Vagina (tissue), 2 donors: ENCODE results near the gene PLXDC1.

Experiments
- CTCF ChIP-seq, 3 experiments: fragments of 450-650 bp in 2 of 3; fragments of 200-600 bp in 1 of 3; sonication (generic) in 1 of 3; IDR thresholded peaks; one replicate each; pipeline ENCODE4 v1.5.1; 2017 to 2019; ENCODE audit warnings: antibody characterized with exemption in 3 of 3, mild to moderate bottlenecking in 2 of 3, moderate library complexity in 2 of 3
- POLR2A ChIP-seq, 2 donors: fragments of 450-650 bp; IDR thresholded peaks; one replicate each; pipeline ENCODE4 v1.6.1; 2017; ENCODE audit warnings: antibody characterized with exemption in 2 of 2, mild to moderate bottlenecking in 2 of 2, moderate library complexity in 2 of 2
- POLR2AphosphoS5 ChIP-seq, 2 donors: sonication (generic); formaldehyde crosslinking; IDR thresholded peaks; one replicate each; pipeline ENCODE4 v1.9.0; 2017; ENCODE audit warnings: antibody characterized with exemption in 2 of 2, mild to moderate bottlenecking in 2 of 2, low read depth in 1 of 2; ENCODE audit not compliant: insufficient read depth in 1 of 2

DNA sequence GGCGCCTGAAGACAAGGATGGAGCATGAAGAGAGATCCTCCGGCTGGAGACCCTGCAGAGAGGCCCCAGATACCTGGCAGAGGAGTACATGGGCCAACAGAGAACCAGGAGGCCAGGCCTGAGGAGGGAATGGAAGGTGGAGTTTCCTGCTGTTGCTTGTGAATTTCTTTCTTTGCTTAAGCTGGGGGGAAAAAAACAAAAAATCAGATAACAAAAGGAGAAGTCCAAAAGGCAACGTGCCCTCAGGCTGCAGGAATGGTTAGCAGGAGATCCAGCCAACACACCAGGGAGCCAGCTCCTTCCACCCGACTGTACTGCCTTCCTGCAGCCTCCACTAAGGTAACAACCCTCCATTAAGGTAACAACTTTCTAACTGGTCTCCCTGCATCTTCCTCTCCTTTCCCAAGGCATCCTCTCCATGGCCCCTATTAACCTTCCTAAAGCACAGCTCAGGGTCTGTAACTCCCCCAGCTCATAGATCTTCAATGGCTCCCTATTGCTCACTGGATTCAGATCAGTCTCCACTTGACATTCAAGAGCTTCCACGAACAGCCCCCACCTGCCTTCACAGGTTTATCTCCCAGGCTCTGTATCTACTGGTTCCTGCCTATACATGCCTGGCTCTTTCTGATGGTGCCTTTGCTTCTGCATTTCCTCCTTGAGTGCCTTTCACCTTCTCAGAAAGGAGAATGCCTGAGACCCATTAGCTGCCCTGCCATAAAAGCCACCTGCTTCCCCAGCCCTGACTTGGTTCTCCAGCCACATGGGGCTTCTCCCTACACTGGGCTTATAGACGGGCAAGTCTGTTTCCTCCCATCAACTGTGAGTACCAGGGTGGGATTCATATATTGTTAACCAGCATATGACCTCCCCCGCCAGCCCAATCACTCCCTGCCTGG is 15.2 kb upstream of the PLXDC1 start:
- TF ChIP-seq POLR2AphosphoS5 (IDR thresholded peaks at IDR 0.05; ENCODE audit: insufficient read depth in 1 of 2, low read depth in 1 of 2) (no peak), CTCF (IDR thresholded peaks at IDR 0.05) (no peak), POLR2A (IDR thresholded peaks at IDR 0.05) (no peak)
